ENCODE data around the gene BOLA1.
"Not testable (repeated sequence)": the region's sequence is repeated elsewhere in the genome, so short reads cannot be mapped to it uniquely, and the experiment has no call there.

The BOLA1 gene

GRCh38 chr1:149936992-149937705 is 37.8 kb downstream of the BOLA1 start:
- Histone ChIP-seq H3K4me1 (peaks cover 6% of the 10 kb centered on the region), H2AFZ (peak overlapping the region; percentile 80), H3K4me2 (ENCODE audit: low read length) (peak overlapping the region; percentile 75), H3K4me3 (ENCODE audit: low read depth, low read length) (peak overlapping the region; percentile 71), H3K79me2 (no peaks in the 10 kb centered on the region), H3K27ac (no peak overlapping the region), H3K9me3 (ENCODE audit: control insufficient read depth, low read length) (no peaks in the 10 kb centered on the region), H3K9ac (no peak overlapping the region), H3K36me3 (ENCODE audit: control insufficient read depth, insufficient read depth, low read length) (no peaks in the 10 kb centered on the region), H3K27me3 (ENCODE audit: control insufficient read depth, insufficient read depth, low read length) (no peaks in the 10 kb centered on the region)
- no peak for TF ChIP-seq CTCF (IDR thresholded peaks at IDR 0.05)

GRCh38 chr1:149937759-149938158 is 38.4 kb downstream of the BOLA1 start:
- no peak for TF ChIP-seq CTCF (IDR thresholded peaks at IDR 0.05)
- no peaks in the 10 kb centered on the region for H3K9me3 ChIP-seq (ENCODE audit: control insufficient read depth, low read length)
- no peak overlapping the region for H2AFZ ChIP-seq
- H3K4me2 ChIP-seq (ENCODE audit: low read length), result no peak overlapping the region
- no peaks in the 10 kb centered on the region for H3K27me3 ChIP-seq (ENCODE audit: control insufficient read depth, insufficient read depth, low read length)
- H3K4me3 ChIP-seq (ENCODE audit: low read depth, low read length), result no peak overlapping the region
- peaks cover 6% of the 10 kb centered on the region for H3K4me1 ChIP-seq
- no peak overlapping the region for H3K27ac ChIP-seq
- no peaks in the 10 kb centered on the region for H3K36me3 ChIP-seq (ENCODE audit: control insufficient read depth, insufficient read depth, low read length)
- no peak overlapping the region for H3K9ac ChIP-seq
- no peaks in the 10 kb centered on the region for H3K79me2 ChIP-seq

- not testable (repeated sequence) for H3K4me2 ChIP-seq (ENCODE audit: low read length); H3K4me3 ChIP-seq (ENCODE audit: low read depth, low read length); H2AFZ ChIP-seq; H3K79me2 ChIP-seq; H3K36me3 ChIP-seq (ENCODE audit: control insufficient read depth, insufficient read depth, low read length); H3K27me3 ChIP-seq (ENCODE audit: control insufficient read depth, insufficient read depth, low read length); H3K27ac ChIP-seq; H3K9me3 ChIP-seq (ENCODE audit: control insufficient read depth, low read length); H3K4me1 ChIP-seq; H3K9ac ChIP-seq
These were observed 39.3 kb downstream of the BOLA1 start for GRCh38 chr1:149938668-149939003.

GRCh38 chr1:149940427-149940826 is 41.1 kb downstream of the BOLA1 start:
- H3K27ac ChIP-seq, result no peak overlapping the region
- H3K4me2 ChIP-seq (ENCODE audit: low read length), result no peak overlapping the region
- TF ChIP-seq CTCF (IDR thresholded peaks at IDR 0.05), result no peak
- H3K9ac ChIP-seq, result no peak overlapping the region
- no peak overlapping the region for H3K4me3 ChIP-seq (ENCODE audit: low read depth, low read length)
- no peaks in the 10 kb centered on the region for H3K36me3 ChIP-seq (ENCODE audit: control insufficient read depth, insufficient read depth, low read length)
- H3K27me3 ChIP-seq (ENCODE audit: control insufficient read depth, insufficient read depth, low read length), result no peaks in the 10 kb centered on the region
- H3K9me3 ChIP-seq (ENCODE audit: control insufficient read depth, low read length), result no peaks in the 10 kb centered on the region
- H2AFZ ChIP-seq, result no peak overlapping the region
- H3K4me1 ChIP-seq, result peaks cover 6% of the 10 kb centered on the region
- H3K79me2 ChIP-seq, result no peaks in the 10 kb centered on the region

- peak; percentile 29 for TF ChIP-seq CTCF (IDR thresholded peaks at IDR 0.05)
- Histone ChIP-seq H3K4me2 (ENCODE audit: low read length) (no peak overlapping the region), H3K4me1 (no peaks in the 10 kb centered on the region), H3K4me3 (ENCODE audit: low read depth, low read length) (no peak overlapping the region), H3K27me3 (ENCODE audit: control insufficient read depth, insufficient read depth, low read length) (no peaks in the 10 kb centered on the region), H2AFZ (no peak overlapping the region), H3K27ac (no peak overlapping the region), H3K79me2 (no peaks in the 10 kb centered on the region), H3K9ac (no peak overlapping the region), H3K9me3 (ENCODE audit: control insufficient read depth, low read length) (no peaks in the 10 kb centered on the region), H3K36me3 (ENCODE audit: control insufficient read depth, insufficient read depth, low read length) (no peaks in the 10 kb centered on the region)
These were observed 42.8 kb downstream of the BOLA1 start for GRCh38 chr1:149942207-149942606.
